Activated naive CD4-positive, alpha-beta T cell treated with anti-CD3 and anti-CD28 coated beads, Interleukin-2, amount 50 U/mL, for 72 hours (primary cell): Measurements from ENCODE around the gene HSPBP1. TPM values are rescaled to one million over a fixed set of nuclear protein-coding genes. Genes with fewer than 3 reads are reported as not detected.
"Not testable (repeated sequence)": the region's sequence is repeated elsewhere in the genome, so short reads cannot be mapped to it uniquely, and the experiment has no call there.

Experiments
- ATAC-seq, 2 donors: fragments of 150-1000 bp; cut with Tn5 transposase; 2 replicates each; pipeline ENCODE4 v1.10.0; 2021; ENCODE audit warnings: mild to moderate bottlenecking in 2 of 2, moderate library complexity in 2 of 2
- DNase-seq, 2 donors: peaks; one replicate each; pipeline ENCODE4 v3.0.0; 2021 to 2022; ENCODE audit warnings: low spot score in 2 of 2
- H3K27ac Mint-ChIP-seq, 2 donors: one replicate each; pipeline ENCODE4 v1.8.0; 2022; ENCODE audit warnings: mild to moderate bottlenecking in 2 of 2, mixed read lengths in 2 of 2
- H3K36me3 Mint-ChIP-seq, 2 donors: one replicate each; pipeline ENCODE4 v1.8.0; 2022; ENCODE audit warnings: mixed read lengths in 2 of 2
- H3K9me3 Mint-ChIP-seq, 2 donors: one replicate each; pipeline ENCODE4 v1.8.0; 2022; ENCODE audit warnings: mixed read lengths in 2 of 2
- total RNA-seq, 2 donors: library from RNA; stranded (reverse); gene quantifications; one replicate each; pipeline ENCODE4 v1.2.3, GENCODE V29; 2022

HSPBP1 gene
- total RNA-seq, 2 donors from 2014 or later = 24.9 to 40.8 TPM

DNA sequence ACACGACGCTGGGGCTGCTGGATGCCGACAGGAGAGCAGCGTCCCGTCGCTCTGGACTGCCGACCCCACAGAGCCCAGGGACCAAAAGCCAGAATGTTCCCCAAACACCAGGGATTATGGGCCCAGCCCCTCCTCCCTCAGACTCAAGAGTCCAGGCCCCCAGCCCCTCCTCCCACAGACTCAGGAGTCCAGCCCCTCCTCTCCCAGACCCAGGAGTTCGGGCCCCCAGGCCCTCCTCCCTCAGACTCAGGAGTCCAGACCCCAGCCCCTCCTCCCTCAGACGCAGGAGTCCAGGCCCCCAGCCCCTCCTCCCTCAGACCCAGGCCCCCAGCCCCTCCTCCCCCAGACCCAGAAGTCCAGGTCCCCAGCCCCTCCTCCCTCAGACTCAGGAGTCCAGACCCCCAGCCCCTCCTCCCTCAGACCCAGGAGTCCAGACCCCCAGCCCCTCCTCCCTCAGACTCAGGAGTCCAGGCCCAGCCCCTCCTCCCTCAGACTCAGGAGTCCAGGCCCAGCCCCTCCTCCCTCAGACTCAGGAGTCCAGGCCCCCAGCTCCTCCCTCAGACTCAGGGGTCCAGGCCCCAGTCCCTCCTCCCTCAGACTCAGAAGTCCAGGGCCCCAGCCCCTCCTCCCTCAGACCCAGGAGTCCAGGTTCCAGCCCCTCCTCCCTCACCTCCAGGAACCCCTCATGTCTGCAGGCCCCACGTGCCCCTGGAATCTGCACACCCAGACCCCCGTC, 55.1 kb downstream of the HSPBP1 start:
- not testable (repeated sequence) for DNase-seq, H3K9me3 Mint-ChIP-seq, ATAC-seq
- peak overlapping the region; percentile 52 to 62 for H3K27ac Mint-ChIP-seq
- H3K36me3 Mint-ChIP-seq = peaks cover 9 to 19% of the 10 kb centered on the region in 2 donors

DNA sequence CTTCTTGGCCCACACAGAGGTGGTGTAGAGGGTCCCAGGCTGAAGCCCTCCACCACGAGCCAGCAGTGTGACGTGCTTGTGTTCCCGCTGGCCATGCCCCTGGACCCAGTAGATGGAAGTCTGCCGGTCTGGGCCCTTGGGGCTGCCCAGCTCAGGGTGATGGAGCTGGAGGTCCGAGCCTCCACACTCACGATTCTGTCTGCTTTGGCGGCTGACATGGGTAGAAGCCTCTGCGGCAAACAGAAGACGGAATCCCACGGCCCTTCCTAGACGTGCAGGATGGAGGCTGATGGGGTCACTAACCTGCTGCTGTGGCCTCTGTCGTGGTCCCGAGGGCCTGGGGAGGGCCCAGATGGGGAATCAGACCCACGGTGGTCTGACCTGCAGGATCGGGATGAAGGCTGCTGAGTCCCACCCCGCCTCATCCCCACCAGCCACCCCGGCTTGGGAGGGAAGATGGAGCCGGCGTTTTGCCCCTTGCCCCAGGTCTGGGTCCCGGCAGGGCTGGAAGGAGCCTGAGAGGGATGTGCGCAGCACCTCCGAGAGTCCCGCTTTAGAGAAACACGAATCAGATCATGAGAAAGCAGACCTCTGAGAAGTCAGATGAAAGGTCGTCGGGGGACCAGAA, 55.8 kb downstream of the HSPBP1 start:
- Mint-ChIP-seq H3K9me3 (peaks cover 4% of the 10 kb centered on the region in 2 donors), H3K36me3 (peaks cover 9 to 19% of the 10 kb centered on the region in 2 donors), H3K27ac (peak overlapping the region in 1 of 2 donors; percentile 52)
- ATAC-seq (no peak), DNase-seq (no peak)

DNA sequence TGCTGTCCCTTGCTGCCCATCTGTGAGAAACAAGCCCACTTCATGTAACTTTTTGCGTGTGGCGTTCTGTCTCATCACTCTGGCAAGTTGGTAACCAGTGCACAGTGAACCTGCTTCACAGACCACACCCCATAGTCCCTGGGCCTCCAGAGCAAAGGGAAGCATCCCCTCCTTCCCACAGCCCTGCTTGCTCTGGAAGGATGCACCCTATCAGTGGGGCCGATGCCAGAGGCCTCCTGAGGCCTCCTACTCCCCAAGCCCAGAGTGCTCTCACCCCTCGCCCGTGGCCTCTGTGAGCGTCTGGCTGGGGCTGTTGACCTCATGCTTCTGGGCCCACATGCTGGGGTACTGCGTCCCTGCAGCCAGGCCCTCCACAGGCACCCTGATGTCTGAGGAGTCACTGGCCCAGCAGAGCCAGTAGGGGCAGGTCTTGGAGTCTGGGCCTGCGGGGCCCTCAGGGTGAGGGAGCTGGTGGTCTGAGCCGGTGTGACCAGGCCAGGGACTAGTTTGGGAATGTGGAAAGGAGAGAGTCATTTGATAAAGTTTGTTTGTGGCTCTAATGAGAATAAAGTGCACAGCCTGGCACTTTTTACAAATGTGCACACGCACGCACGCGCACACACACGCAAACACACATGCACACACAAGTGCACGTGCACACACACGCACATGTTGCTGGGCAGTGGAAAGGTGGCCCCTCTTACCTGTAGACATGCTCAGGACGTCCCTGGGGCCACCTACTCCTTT, 56.4 kb downstream of the HSPBP1 start:
- Mint-ChIP-seq H3K27ac (peak overlapping the region; percentile 36 to 37), H3K36me3 (peaks cover 9 to 19% of the 10 kb centered on the region in 2 donors), H3K9me3 (peaks cover 4% of the 10 kb centered on the region in 2 donors)
- DNase-seq (no peak), ATAC-seq (peak in 1 of 2 donors; percentile 11)

DNA sequence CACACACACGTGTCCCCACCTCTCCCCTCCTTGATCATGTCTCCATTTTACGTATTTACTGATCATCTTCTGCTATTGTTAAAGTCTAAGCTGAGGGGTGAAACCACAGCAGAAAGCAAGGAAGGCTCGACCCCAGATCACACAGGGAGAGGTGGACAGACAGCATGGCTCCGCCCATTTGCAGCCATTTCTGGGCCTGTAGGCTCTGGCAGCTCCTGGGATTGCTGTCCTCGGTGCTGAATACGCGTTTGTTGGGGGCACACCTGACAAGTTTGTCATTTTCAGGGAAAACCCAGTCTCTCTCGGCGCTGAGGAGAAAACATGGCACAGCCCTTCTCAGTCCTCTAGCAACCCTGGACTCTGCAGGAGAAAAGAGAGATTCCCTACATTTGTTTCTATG, 59.4 kb downstream of the HSPBP1 start:
- H3K9me3 Mint-ChIP-seq = peaks cover 4 to 6% of the 10 kb centered on the region in 2 donors
- DNase-seq (no peak), ATAC-seq (no peak)
- H3K27ac Mint-ChIP-seq = peak overlapping the region; percentile 61 to 72
- peaks cover 9 to 16% of the 10 kb centered on the region in 2 donors for H3K36me3 Mint-ChIP-seq

DNA sequence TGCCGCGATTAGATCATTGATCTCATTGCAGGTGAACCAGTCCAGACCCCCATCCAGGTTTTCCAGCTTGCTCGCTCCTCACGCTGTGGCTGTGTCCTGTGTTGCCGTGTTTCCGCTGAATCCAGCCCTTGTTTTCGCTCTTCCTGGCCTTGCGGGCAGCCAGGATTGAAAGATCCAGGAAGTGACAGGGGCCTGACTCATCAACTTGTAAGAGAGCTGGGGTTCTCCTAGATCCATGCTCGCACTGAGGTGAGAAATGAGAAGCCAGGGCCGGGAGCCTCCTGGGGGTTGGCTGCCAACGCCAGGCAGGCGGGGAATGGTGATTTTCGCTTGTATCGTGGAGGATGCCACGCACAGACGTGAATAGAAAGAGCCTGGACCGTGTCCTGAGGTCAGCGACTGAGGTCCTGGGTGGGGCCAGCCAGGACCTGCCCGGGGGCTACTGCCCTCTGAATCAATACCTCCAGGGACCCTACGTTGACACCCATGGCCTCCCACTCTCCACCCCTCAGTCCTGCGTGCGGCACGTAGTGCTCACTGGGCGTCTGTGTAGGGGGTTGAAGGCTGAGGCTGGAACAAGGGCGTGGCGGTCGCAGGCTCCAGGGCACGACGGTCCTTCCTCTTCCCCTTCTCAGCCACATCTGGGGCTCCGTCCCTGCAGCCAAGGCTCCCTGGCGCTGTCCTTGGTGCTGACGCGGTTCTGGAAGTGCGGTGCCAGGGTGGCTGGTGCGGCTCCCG, 63.3 kb downstream of the HSPBP1 start:
- DNase-seq (peak in 1 of 2 donors; percentile 61), ATAC-seq (peak; percentile 81 to 83)
- peak overlapping the region; percentile 33 to 96 for H3K27ac Mint-ChIP-seq
- H3K9me3 Mint-ChIP-seq = peaks cover 7 to 19% of the 10 kb centered on the region in 2 donors
- H3K36me3 Mint-ChIP-seq = peaks cover 9 to 26% of the 10 kb centered on the region in 2 donors

DNA sequence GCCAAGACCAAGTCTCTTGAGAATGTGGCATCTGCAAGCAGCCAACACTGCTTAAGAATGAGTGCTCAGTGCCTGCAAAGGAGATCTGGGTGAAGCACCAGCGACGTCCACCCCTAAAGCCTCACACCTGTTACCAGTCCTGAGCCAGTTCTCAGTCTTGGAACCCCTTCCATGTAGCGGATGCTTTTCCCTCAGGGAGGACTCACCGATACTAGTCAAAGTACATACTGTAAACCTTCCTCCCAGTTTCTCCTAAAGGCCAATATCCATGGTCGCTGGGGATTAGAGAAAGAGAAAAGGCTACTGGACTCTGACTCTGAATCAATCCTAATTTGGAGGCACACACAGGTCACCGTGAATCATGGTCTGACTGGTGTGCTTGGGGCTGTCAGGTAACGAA, 66.4 kb downstream of the HSPBP1 start:
- Mint-ChIP-seq H3K36me3 (peaks cover 0 to 18% of the 10 kb centered on the region in 2 donors), H3K27ac (peak overlapping the region in 1 of 2 donors; percentile 50), H3K9me3 (peaks cover 4 to 16% of the 10 kb centered on the region in 2 donors)
- DNase-seq (no peak), ATAC-seq (no peak)

DNA sequence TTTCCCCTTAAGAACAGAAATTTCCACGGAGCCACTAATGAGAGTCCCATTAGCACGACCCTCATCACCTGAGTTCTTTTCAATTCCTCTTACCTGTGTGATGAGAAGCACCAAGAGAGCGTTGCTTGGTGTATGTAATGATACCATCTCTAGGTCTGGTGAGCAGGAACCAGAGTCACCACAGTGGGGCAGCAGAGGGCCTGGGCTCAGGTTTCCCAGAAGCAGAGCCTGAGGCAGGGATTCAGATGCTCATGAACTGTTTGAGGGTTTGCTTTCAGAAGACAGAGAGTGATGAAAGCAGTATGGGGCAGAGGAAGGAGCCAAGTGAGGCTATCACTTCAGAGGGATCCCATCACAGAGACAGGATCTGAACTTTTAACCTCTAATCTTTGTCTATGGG, 67.5 kb downstream of the HSPBP1 start:
- DNase-seq = peak in 1 of 2 donors; percentile 50
- Mint-ChIP-seq H3K9me3 (peaks cover 4 to 16% of the 10 kb centered on the region in 2 donors), H3K27ac (no peak overlapping the region), H3K36me3 (peaks cover 0 to 18% of the 10 kb centered on the region in 2 donors)
- ATAC-seq = peak; percentile 30 to 79

Other genes with a start within 250 kb of the HSPBP1 start
- gene GP6, start 241.8 kb downstream of the HSPBP1 start, total RNA-seq = under 1 TPM in 1 of 2 donors, not detected in 1; 0.75 TPM
- 10 to 100 TPM; 15.9 to 16.0 TPM for gene RDH13, start 217.0 kb downstream of the HSPBP1 start, total RNA-seq
- 1 to 10 TPM; 1.2 to 2.6 TPM for gene EPS8L1, start 204.2 kb downstream of the HSPBP1 start, total RNA-seq
- 10 to 100 TPM; 52.7 to 76.5 TPM for gene PPP1R12C, start 162.5 kb downstream of the HSPBP1 start, total RNA-seq
- gene TNNT1, start 130.9 kb downstream of the HSPBP1 start, total RNA-seq = 1 to 10 TPM in 1 of 2 donors, not detected in 1; 1.3 TPM
- gene TNNI3, start 122.4 kb downstream of the HSPBP1 start, total RNA-seq = not detected
- under 1 TPM; 0.55 to 0.95 TPM for gene DNAAF3, start 113.5 kb downstream of the HSPBP1 start, total RNA-seq
- not detected for gene SYT5, start 99.8 kb downstream of the HSPBP1 start, total RNA-seq
- gene PTPRH, start 70.6 kb downstream of the HSPBP1 start, total RNA-seq = under 1 TPM in 1 of 2 donors, not detected in 1; 0.19 TPM
- 1 to 10 TPM; 7.7 to 8.1 TPM for gene TMEM86B, start 51.3 kb downstream of the HSPBP1 start, total RNA-seq
- gene PPP6R1, start 21.1 kb downstream of the HSPBP1 start, total RNA-seq = 100 to 1,000 TPM; 160 to 225 TPM
- 1 to 10 TPM; 6.7 to 8.4 TPM for gene BRSK1, start 3.9 kb upstream of the HSPBP1 start, total RNA-seq
- not detected for gene TMEM150B, start 45.2 kb upstream of the HSPBP1 start, total RNA-seq
- 10 to 100 TPM; 30.7 to 56.2 TPM for gene KMT5C, start 59.8 kb upstream of the HSPBP1 start, total RNA-seq
- under 1 TPM; 0.39 to 0.95 TPM for gene COX6B2, start 74.6 kb upstream of the HSPBP1 start, total RNA-seq
- not detected for gene GARIN5B, start 83.2 kb upstream of the HSPBP1 start, total RNA-seq
- gene IL11, start 90.4 kb upstream of the HSPBP1 start, total RNA-seq = under 1 TPM in 1 of 2 donors, not detected in 1; 0.32 TPM
- not detected for gene TMEM190, start 96.7 kb upstream of the HSPBP1 start, total RNA-seq
- 1 to 10 TPM; 4.5 to 7.8 TPM for gene TMEM238, start 104.2 kb upstream of the HSPBP1 start, total RNA-seq
- gene RPL28, start 105.8 kb upstream of the HSPBP1 start, total RNA-seq = 1,000 to 10,000 TPM; 2,540 to 2,693 TPM
- gene UBE2S, start 127.7 kb upstream of the HSPBP1 start, total RNA-seq = 100 to 1,000 TPM; 192 to 343 TPM
- gene SHISA7, start 163.2 kb upstream of the HSPBP1 start, total RNA-seq = not detected
- gene ISOC2, start 181.5 kb upstream of the HSPBP1 start, total RNA-seq = 10 to 100 TPM; 22.1 to 41.5 TPM
- not detected for gene C19orf85, start 184.6 kb upstream of the HSPBP1 start, total RNA-seq
- 10 to 100 TPM in 1 of 2 donors, 1 to 10 TPM in 1; 7.4 to 14.2 TPM for gene ZNF628, start 196.5 kb upstream of the HSPBP1 start, total RNA-seq
- 10 to 100 TPM in 1 of 2 donors, 1 to 10 TPM in 1; 5.1 to 18.2 TPM for gene NAT14, start 205.1 kb upstream of the HSPBP1 start, total RNA-seq
- gene SSC5D, start 208.3 kb upstream of the HSPBP1 start, total RNA-seq = under 1 TPM; 0.39 to 0.53 TPM